SK-N-SH (cell line): ENCODE data around the gene ST6GALNAC1. TPM values are rescaled to one million over a fixed set of nuclear protein-coding genes. Genes with fewer than 3 reads are reported as not detected.

ENCODE experiments used
- CTCF ChIA-PET: fragments of 300-600, 350-600 bp; formaldehyde crosslinking; extraction: SDS; loops from one replicate; lab custom pipeline; 2021; lab: Yijun Ruan, JAX
- POLR2A ChIA-PET: fragments of 350-600 bp; sonication (Branson Sonifier 250); formaldehyde crosslinking; extraction: SDS; loops from one replicate; lab custom pipeline; 2020; ENCODE audit warnings: antibody characterized with exemption, inconsistent platforms; lab: Yijun Ruan, JAX
- DNase-seq: peaks from one replicate; pipeline ENCODE4 v3.0.0; 2012
- H2AFZ ChIP-seq: fragments of 200-600 bp; sonication (generic); 2 replicates; pipeline ENCODE4 v1.8.1; 2016; ENCODE audit warnings: antibody characterized with exemption, mild to moderate bottlenecking, low read depth
- H3F3A ChIP-seq: fragments of 200-600 bp; sonication (generic); replicated peaks from 2 replicates; pipeline ENCODE3; 2016; ENCODE audit warnings: antibody characterized with exemption, mild to moderate bottlenecking; ENCODE audit not compliant: insufficient read depth
- H3K27ac ChIP-seq, 2 experiments: fragments of 200-500 bp in 1 of 2; fragments of 200-600 bp in 1 of 2; sonication (Bioruptor generic) in 1 of 2; sonication (generic), shearing (Covaris generic) in 1 of 2; 2 replicates each; pipeline versions ENCODE4 v1.5.1 to v1.6.1; 2014 to 2016; ENCODE audit warnings: low read depth in 2 of 2, inconsistent platforms in 1 of 2, low read length in 1 of 2, mild to moderate bottlenecking in 1 of 2, mixed read lengths in 1 of 2
- H3K27me3 ChIP-seq: fragments of 200-600 bp; sonication (generic), shearing (Covaris generic); 2 replicates; pipeline ENCODE4 v1.6.1; 2016; ENCODE audit warnings: mixed run types; ENCODE audit not compliant: insufficient read depth
- H3K36me3 ChIP-seq, 2 experiments: fragments of 200-500 bp in 1 of 2; fragments of 200-600 bp in 1 of 2; sonication (Bioruptor generic) in 1 of 2; sonication (generic) in 1 of 2; replicated peaks in 1 of 2; 2 replicates each; pipeline versions ENCODE3 to v1.5.1; 2014 to 2016; ENCODE audit warnings: low read length in 1 of 2, mild to moderate bottlenecking in 1 of 2; ENCODE audit not compliant: insufficient read depth in 2 of 2, control insufficient read depth in 1 of 2
- H3K4me1 ChIP-seq, 2 experiments: fragments of 200-500 bp in 1 of 2; fragments of 200-600 bp in 1 of 2; sonication (Bioruptor generic) in 1 of 2; sonication (generic), shearing (Covaris generic) in 1 of 2; 2 replicates each; pipeline versions ENCODE4 v1.5.1 to v1.6.1; 2014 to 2016; ENCODE audit warnings: low read depth in 1 of 2, low read length in 1 of 2, mixed run types in 1 of 2; ENCODE audit not compliant: insufficient read depth in 2 of 2, control insufficient read depth in 1 of 2
- H3K4me2 ChIP-seq: fragments of 200-600 bp; sonication (generic), shearing (Covaris generic); 2 replicates; pipeline ENCODE4 v1.6.1; 2017; ENCODE audit warnings: mixed run types
- H3K4me3 ChIP-seq, 2 experiments: fragments of 200-500 bp in 1 of 2; fragments of 200-600 bp in 1 of 2; sonication (Bioruptor generic) in 1 of 2; sonication (generic), shearing (Covaris generic) in 1 of 2; 2 replicates each; pipeline versions ENCODE4 v1.5.1 to v1.8.1; 2014 to 2016; ENCODE audit warnings: low read depth in 2 of 2, inconsistent platforms in 1 of 2, low read length in 1 of 2, mild to moderate bottlenecking in 1 of 2, mixed read lengths in 1 of 2, moderate library complexity in 1 of 2
- H3K79me2 ChIP-seq: fragments of 200-600 bp; sonication (generic); 2 replicates; pipeline ENCODE4 v1.8.1; 2017; ENCODE audit warnings: mild to moderate bottlenecking; ENCODE audit not compliant: insufficient read depth
- H3K9ac ChIP-seq: fragments of 200-600 bp; sonication (generic); 2 replicates; pipeline ENCODE4 v1.6.1; 2017; ENCODE audit warnings: mixed run types
- H3K9me2 ChIP-seq: fragments of 200-600 bp; sonication (generic); 2 replicates; pipeline ENCODE4 v1.6.1; 2017; ENCODE audit warnings: mixed run types
- H3K9me3 ChIP-seq: fragments of 200-600 bp; sonication (generic); 2 replicates; pipeline ENCODE4 v1.6.1; 2017; ENCODE audit warnings: mixed run types, mild to moderate bottlenecking, moderate library complexity
- H4K20me1 ChIP-seq: fragments of 200-600 bp; sonication (generic); 2 replicates; pipeline ENCODE4 v1.6.1; 2017; ENCODE audit warnings: mild to moderate bottlenecking, mixed run types; ENCODE audit not compliant: insufficient read depth
- EP300 ChIP-seq, 2 experiments: IDR thresholded peaks; 2 replicates each; pipeline versions ENCODE4 v1.4.0 to v1.6.1; 2012; ENCODE audit warnings: borderline replicate concordance in 1 of 2, low read depth in 1 of 2, low read length in 1 of 2
- EZH2phosphoT487 ChIP-seq: fragments of 200-600 bp; sonication (generic); IDR thresholded peaks from 2 replicates; pipeline ENCODE4 v1.6.1; 2017; ENCODE audit warnings: low read depth, mixed run types, mild to moderate bottlenecking, antibody characterized with exemption, moderate library complexity, borderline replicate concordance
- FOSL2 ChIP-seq: IDR thresholded peaks from 2 replicates; pipeline ENCODE4 v1.4.0; 2012; ENCODE audit warnings: low read depth, mild to moderate bottlenecking, moderate library complexity, borderline replicate concordance
- FOXJ3 ChIP-seq: sonication (generic); formaldehyde crosslinking; IDR thresholded peaks from 2 replicates; pipeline ENCODE4 v1.5.1; 2020; ENCODE audit warnings: mild to moderate bottlenecking, missing genetic modification reagents
- GABPA ChIP-seq: IDR thresholded peaks from 2 replicates; pipeline ENCODE4 v1.4.0; 2012; ENCODE audit warnings: low read depth, mild to moderate bottlenecking
- GATA2 ChIP-seq: sonication (generic); formaldehyde crosslinking; IDR thresholded peaks from 2 replicates; pipeline ENCODE4 v1.5.0; 2020; ENCODE audit warnings: mild to moderate bottlenecking, missing genetic modification reagents
- JUND ChIP-seq: IDR thresholded peaks from 2 replicates; pipeline ENCODE4 v1.4.0; 2012
- NFIC ChIP-seq: IDR thresholded peaks from 2 replicates; pipeline ENCODE4 v1.4.0; 2012; ENCODE audit warnings: borderline replicate concordance
- RAD21 ChIP-seq: IDR thresholded peaks from 2 replicates; pipeline ENCODE4 v1.6.1; 2012; ENCODE audit warnings: mild to moderate bottlenecking, low read length
- RCOR1 ChIP-seq: fragments of 150-350 bp; IDR thresholded peaks from 2 replicates; pipeline ENCODE4 v1.6.1; 2017; ENCODE audit warnings: antibody characterized with exemption, low read length
- SIN3A ChIP-seq: IDR thresholded peaks from 2 replicates; pipeline ENCODE4 v1.6.1; 2012; ENCODE audit warnings: low read depth, mild to moderate bottlenecking, low read length, moderate library complexity, borderline replicate concordance
- SMC3 ChIP-seq: IDR thresholded peaks from 2 replicates; pipeline ENCODE4 v1.6.1; 2012; ENCODE audit warnings: low read depth, low read length, improper control_type of control experiment
- TEAD4 ChIP-seq: IDR thresholded peaks from 2 replicates; pipeline ENCODE4 v1.4.0; 2012; ENCODE audit warnings: mild to moderate bottlenecking, borderline replicate concordance; ENCODE audit not compliant: insufficient read depth
- YY1 ChIP-seq: IDR thresholded peaks from 2 replicates; pipeline ENCODE4 v1.4.0; 2012; ENCODE audit warnings: low read depth, mild to moderate bottlenecking
- WGBS: methylation state at CpG from one replicate; pipeline ENCODE4 v1.1.6; 2017; ENCODE audit warnings: low lambda C conversion rate; 5-methylcytosine and 5-hydroxymethylcytosine counted together
- polyA plus RNA-seq, 3 experiments: library from polyadenylated mRNA; depleted of rRNA; stranded (reverse); fragments of >200 nt; gene quantifications; 2 replicates each; pipeline ENCODE4 v1.2.3, GENCODE V29; 2012
- TF ChIP-seq, protein P1 (sequence below): fragments of 200-600 bp; sonication (generic); IDR thresholded peaks from 2 replicates; pipeline ENCODE4 v1.6.1; 2017; ENCODE audit warnings: antibody characterized with exemption, mild to moderate bottlenecking, moderate library complexity
- TF ChIP-seq, protein P2 (sequence below): fragments of 150-350 bp; IDR thresholded peaks from 2 replicates; pipeline ENCODE4 v1.6.1; 2016; ENCODE audit warnings: mild to moderate bottlenecking, low read depth, low read length

The ST6GALNAC1 gene
- polyA plus RNA-seq, 1 of the 3 experiments (the other 2 are of a cell fraction) = not detected

DNA sequence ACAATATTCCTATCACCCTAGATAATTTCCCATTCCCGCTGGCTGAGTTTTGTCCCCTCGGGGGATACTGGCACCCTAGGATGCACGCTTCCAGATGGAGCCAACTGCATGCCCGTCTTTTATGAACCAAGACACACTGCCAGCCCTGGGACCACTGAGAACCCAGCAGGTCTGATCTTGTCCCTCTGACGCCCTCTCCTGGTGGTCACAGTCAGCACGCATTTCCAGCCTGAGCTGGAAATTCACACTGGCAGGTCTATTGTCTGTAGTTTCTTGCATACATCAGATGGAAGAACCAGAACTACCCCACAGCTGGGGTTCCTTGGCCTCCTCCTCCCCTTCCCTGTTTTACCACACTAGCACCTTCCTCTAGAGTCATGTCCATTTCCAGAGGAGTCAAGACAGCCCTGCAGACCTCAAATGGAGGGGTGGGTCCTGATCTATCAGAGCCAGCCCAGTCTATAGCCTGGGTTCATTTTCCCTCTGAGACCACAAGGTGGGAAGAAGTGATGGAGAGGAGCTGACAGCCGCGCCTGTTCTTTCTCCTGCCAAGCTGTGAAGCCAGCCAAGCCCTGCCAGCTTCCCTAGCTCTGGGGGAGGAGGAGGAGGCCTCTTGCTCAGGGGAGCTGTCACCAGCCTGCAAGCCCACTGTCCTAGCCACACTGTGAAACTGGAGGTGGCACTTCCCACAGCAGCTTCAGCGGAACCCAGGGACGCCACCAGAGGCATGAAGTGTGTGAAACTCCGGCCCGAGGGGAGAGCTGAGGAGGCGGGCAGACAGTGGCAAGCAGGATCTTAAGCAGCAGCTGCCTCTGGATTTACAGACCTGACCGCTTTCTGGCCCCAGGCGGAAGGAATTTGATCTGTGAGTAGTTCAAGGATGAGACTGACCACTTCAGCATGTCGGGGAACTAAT lies 37.9 kb upstream of the ST6GALNAC1 start (continued):
- peak; percentile 95 for TF ChIP-seq SMC3
- no peak for TF ChIP-seq YY1
- no peak for TF ChIP-seq TEAD4
- no peak for TF ChIP-seq EZH2phosphoT487
- TF ChIP-seq GABPA = no peak
- peak; percentile 95 for TF ChIP-seq RAD21
- TF ChIP-seq, protein P1, sequence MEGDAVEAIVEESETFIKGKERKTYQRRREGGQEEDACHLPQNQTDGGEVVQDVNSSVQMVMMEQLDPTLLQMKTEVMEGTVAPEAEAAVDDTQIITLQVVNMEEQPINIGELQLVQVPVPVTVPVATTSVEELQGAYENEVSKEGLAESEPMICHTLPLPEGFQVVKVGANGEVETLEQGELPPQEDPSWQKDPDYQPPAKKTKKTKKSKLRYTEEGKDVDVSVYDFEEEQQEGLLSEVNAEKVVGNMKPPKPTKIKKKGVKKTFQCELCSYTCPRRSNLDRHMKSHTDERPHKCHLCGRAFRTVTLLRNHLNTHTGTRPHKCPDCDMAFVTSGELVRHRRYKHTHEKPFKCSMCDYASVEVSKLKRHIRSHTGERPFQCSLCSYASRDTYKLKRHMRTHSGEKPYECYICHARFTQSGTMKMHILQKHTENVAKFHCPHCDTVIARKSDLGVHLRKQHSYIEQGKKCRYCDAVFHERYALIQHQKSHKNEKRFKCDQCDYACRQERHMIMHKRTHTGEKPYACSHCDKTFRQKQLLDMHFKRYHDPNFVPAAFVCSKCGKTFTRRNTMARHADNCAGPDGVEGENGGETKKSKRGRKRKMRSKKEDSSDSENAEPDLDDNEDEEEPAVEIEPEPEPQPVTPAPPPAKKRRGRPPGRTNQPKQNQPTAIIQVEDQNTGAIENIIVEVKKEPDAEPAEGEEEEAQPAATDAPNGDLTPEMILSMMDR = peak; percentile 95
- peak; percentile 37; the same call in 1 of the 2 replicates for TF ChIP-seq RCOR1
- no peak for TF ChIP-seq FOXJ3
- no peak for TF ChIP-seq EP300 (IDR thresholded peaks at IDR 0.05; ENCODE audit: borderline replicate concordance in 1 of 2, low read depth in 1 of 2, low read length in 1 of 2)
- TF ChIP-seq FOSL2 = no peak

DNA sequence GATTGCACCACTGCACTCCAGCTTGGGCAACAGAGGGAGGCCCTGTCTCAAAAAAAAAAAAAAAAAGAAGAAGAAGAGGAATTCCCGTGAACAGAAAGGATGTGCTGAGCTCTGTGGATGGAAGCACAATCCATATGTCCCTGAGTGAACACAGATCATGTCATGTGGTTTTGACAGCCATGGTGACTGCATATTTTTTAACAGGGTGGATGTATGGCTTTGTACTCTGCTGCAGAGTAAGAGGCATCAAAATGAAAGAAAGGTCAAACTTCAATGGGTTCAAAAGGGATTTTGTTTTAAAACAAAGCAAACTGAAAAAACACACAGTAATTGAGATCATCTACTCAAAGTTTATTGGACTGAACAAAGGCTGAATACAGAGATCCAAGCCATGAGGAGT lies 35.7 kb upstream of the ST6GALNAC1 start:
- Histone ChIP-seq H3K9me3 (no peaks in the 10 kb centered on the region), H3K9me2 (no peaks in the 10 kb centered on the region), H3K27ac (no peak overlapping the region), H3K79me2 (no peaks in the 10 kb centered on the region), H3K4me2 (no peak overlapping the region), H3K9ac (no peak overlapping the region), H4K20me1 (peaks cover 7% of the 10 kb centered on the region; the same call in 1 of the 2 replicates), H3K4me1 (peaks cover 0 to 27% of the 10 kb centered on the region in 2 experiments; a peak in 2 of 4 replicates), H3K27me3 (no peaks in the 10 kb centered on the region), H3K36me3 (peaks cover 26 to 38% of the 10 kb centered on the region in 2 experiments), H3F3A (peaks cover 16% of the 10 kb centered on the region), H3K4me3 (no peak overlapping the region), H2AFZ (no peak overlapping the region)
- no peak for DNase-seq
- POLR2A ChIA-PET = no interaction called here
- CTCF ChIA-PET = interaction anchor here (0.9 to 3.0 kb wide), 3 partner anchors 55 to 213 kb away, joined by 3 to 18 read pairs (median 9); no protein-coding TSS in a partner anchor
- 95% methylated on average over 1 of the region's 1 CpG for WGBS
- no peak for TF ChIP-seq GATA2 (CRISPR knock-in tag)
- TF ChIP-seq, protein P2, sequence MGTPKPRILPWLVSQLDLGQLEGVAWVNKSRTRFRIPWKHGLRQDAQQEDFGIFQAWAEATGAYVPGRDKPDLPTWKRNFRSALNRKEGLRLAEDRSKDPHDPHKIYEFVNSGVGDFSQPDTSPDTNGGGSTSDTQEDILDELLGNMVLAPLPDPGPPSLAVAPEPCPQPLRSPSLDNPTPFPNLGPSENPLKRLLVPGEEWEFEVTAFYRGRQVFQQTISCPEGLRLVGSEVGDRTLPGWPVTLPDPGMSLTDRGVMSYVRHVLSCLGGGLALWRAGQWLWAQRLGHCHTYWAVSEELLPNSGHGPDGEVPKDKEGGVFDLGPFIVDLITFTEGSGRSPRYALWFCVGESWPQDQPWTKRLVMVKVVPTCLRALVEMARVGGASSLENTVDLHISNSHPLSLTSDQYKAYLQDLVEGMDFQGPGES = no peak
- no peak for TF ChIP-seq NFIC
- TF ChIP-seq SMC3 = no peak
- no peak for TF ChIP-seq JUND
- no peak for TF ChIP-seq SIN3A
- no peak for TF ChIP-seq FOSL2
